ENCODE data around the gene PPP1R1B. TPM values are rescaled to one million over a fixed set of nuclear protein-coding genes. Genes with fewer than 3 reads are reported as not detected.

Gene PPP1R1B
- total RNA-seq, 1 donor from 2014 or later = not detected

- Histone ChIP-seq H3K27me3 (ENCODE audit: control insufficient read depth, insufficient read depth, low read length) (peaks cover 97% of the 10 kb centered on the region), H3K4me3 (ENCODE audit: low read depth, low read length) (no peak overlapping the region), H3K36me3 (ENCODE audit: control insufficient read depth, insufficient read depth, low read length) (no peaks in the 10 kb centered on the region)
- TF ChIP-seq CTCF (IDR thresholded peaks at IDR 0.05; ENCODE audit: insufficient read depth, low read length, poor library complexity, severe bottlenecking) = no peak
- DNase-seq (ENCODE audit: low read depth) = no peak
These were observed 27.6 kb upstream of the PPP1R1B start for GRCh38 chr17:39599004-39599664.

GRCh38 chr17:39599665-39600231 lies 27.0 kb upstream of the PPP1R1B start:
- DNase-seq (ENCODE audit: low read depth) = no peak
- no peak for TF ChIP-seq CTCF (IDR thresholded peaks at IDR 0.05; ENCODE audit: insufficient read depth, low read length, poor library complexity, severe bottlenecking)
- H3K36me3 ChIP-seq (ENCODE audit: control insufficient read depth, insufficient read depth, low read length) = no peaks in the 10 kb centered on the region
- peaks cover 99% of the 10 kb centered on the region for H3K27me3 ChIP-seq (ENCODE audit: control insufficient read depth, insufficient read depth, low read length)
- no peak overlapping the region for H3K4me3 ChIP-seq (ENCODE audit: low read depth, low read length)

- no peak overlapping the region for H3K4me3 ChIP-seq (ENCODE audit: low read depth, low read length)
- H3K27me3 ChIP-seq (ENCODE audit: control insufficient read depth, insufficient read depth, low read length) = peaks cover 99% of the 10 kb centered on the region
- no peak for TF ChIP-seq CTCF (IDR thresholded peaks at IDR 0.05; ENCODE audit: insufficient read depth, low read length, poor library complexity, severe bottlenecking)
- DNase-seq (ENCODE audit: low read depth) = no peak
- no peaks in the 10 kb centered on the region for H3K36me3 ChIP-seq (ENCODE audit: control insufficient read depth, insufficient read depth, low read length)
These were observed 26.3 kb upstream of the PPP1R1B start for GRCh38 chr17:39600288-39600996.

GRCh38 chr17:39600997-39601597 lies 25.7 kb upstream of the PPP1R1B start:
- peaks cover 99% of the 10 kb centered on the region for H3K27me3 ChIP-seq (ENCODE audit: control insufficient read depth, insufficient read depth, low read length)
- TF ChIP-seq CTCF (IDR thresholded peaks at IDR 0.05; ENCODE audit: insufficient read depth, low read length, poor library complexity, severe bottlenecking) = no peak
- DNase-seq (ENCODE audit: low read depth) = no peak
- no peak overlapping the region for H3K4me3 ChIP-seq (ENCODE audit: low read depth, low read length)
- no peaks in the 10 kb centered on the region for H3K36me3 ChIP-seq (ENCODE audit: control insufficient read depth, insufficient read depth, low read length)

- Histone ChIP-seq H3K4me3 (ENCODE audit: low read depth, low read length) (no peak overlapping the region), H3K27me3 (ENCODE audit: control insufficient read depth, insufficient read depth, low read length) (peaks cover 99% of the 10 kb centered on the region), H3K36me3 (ENCODE audit: control insufficient read depth, insufficient read depth, low read length) (no peaks in the 10 kb centered on the region)
- no peak for TF ChIP-seq CTCF (IDR thresholded peaks at IDR 0.05; ENCODE audit: insufficient read depth, low read length, poor library complexity, severe bottlenecking)
- no peak for DNase-seq (ENCODE audit: low read depth)
These were observed 24.8 kb upstream of the PPP1R1B start for GRCh38 chr17:39601758-39602532.
